ENCODE data around the gene CTPS1.

CTPS1 gene

DNA sequence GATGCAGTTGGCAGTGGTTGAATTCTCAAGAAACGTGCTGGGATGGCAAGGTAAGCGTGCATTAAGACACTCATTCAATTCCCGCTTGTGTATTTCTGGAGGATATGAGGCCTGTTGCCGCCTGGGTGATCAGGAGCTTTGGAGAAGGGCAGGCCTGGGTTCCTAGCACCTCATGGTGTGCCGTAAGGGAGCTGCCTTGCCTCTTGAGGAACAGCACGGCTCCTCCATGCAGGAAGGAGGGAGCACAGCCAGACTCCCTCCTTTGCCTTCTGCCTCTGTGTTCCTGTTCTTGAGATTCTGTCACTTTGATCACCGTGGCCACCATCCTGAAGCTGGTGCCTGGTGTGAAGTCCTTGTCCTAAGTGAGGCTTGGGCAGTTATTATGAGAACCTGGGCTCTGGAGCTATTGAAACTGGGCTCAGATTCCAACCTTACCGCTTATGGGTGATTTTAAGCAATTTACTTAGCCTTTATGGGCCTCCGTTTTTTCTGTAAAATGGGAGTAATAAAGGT lies 23.7 kb downstream of the CTPS1 start:
- DNase-seq = no peak

DNA sequence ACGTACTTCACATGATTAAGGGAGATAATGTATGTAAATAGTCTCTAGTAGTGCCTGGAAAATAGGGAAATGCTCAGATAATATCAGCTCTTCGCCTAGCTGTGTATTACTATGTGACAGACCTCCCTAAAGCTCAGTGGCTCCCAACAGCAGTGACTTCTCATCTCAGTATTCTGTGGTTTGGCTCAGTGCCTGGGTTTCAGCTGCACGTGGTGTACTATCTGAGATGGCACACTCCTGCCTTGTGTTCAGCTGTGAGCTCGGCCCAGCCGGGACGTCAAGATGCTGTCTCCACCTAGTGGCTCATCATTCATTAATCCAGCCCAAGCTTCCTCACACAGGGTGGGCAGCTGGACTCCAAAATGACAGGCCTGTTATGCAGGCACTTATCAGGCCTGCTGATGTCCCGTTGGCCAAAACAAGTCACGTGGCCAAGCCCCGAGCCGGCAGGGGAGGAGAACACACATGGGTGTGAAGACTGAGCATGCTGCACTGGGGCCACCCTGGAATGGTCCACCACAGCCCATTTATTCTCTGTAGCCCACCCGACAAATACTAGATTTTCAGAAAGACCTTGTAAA lies 24.2 kb downstream of the CTPS1 start:
- peak; percentile 95 for DNase-seq

GRCh38 chr1:41005876-41006275 lies 26.4 kb downstream of the CTPS1 start:
- DNase-seq = no peak

- no peak for DNase-seq
These were observed 27.7 kb downstream of the CTPS1 start for GRCh38 chr1:41006942-41007865.

DNA sequence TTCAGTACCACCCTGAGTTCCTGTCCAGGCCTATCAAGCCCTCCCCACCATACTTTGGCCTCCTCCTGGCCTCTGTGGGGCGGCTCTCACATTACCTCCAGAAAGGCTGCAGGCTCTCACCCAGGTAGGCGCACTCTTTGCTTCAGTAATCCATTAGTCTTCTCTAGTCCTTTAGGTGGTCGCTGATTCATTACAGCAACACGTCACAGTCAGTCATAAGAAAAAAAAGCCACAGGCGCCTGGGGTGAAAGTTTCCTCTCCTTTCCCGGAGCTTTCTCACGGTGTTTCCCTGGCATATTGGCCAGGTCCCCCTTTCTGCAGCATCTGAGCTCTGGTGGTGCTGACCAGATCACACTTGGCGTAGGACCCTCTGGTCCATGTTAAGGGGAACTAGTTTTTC lies 30.0 kb downstream of the CTPS1 start:
- DNase-seq = no peak

DNA sequence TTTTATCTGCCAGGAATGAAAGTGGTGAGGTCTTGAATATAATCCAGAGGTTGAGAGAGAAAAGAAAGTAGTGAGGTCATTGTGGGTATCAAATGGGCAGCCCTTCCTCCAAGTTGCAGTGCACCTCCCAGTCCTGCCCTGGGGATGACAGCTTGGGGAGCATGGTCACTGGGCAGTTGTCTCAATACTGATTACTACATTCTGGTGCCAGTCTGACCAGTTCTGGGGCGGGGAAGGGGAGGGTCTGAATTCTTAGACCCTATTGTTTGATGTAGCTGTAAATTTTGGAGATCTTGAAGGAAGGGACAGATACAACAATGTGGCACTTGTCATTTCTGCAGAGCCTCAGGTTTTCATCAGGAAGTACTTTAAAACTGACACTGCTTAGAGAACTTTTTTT lies 30.8 kb downstream of the CTPS1 start:
- no peak for DNase-seq

DNA sequence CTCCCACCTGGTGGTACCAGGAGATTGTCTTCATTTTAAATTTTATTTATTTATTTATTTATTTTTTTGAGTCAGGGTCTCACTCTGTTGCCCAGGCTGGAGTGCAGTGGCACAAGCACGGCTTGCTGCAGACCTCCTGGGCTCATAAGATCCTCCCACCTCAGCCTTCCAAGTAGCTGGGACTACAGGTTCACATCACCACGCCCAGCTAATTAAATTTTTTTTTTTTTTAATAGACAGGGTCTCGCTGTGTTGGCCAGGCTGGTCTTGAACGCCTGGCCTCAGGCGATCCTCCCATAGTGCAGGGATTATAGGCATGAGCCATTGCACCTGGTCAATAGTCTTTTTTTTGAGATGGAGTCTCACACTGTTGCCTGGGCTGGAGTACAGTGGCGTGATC lies 33.5 kb downstream of the CTPS1 start:
- DNase-seq = no peak

GRCh38 chr1:41013796-41014195 lies 34.3 kb downstream of the CTPS1 start:
- no peak for DNase-seq

DNA sequence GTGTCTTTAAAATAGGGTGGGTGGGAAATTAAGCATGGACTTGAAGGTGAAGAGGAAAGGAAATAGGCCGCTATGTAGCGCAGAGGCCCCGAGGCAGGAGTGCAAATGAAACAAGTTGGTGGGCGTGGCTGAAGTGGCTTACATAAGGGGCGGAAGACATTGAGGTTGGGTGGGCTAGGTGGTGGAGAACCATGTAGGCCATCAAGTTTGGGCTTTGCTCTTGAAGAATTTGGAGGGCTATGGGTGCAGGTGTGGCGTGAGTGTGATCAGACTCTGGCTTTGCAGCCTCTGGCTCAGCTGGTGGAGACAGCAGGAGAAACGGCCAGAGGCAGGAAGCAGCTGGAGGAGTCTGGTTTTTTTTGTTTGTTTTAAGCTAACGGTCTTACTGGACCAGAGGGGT lies 35.4 kb downstream of the CTPS1 start:
- DNase-seq = no peak

DNA sequence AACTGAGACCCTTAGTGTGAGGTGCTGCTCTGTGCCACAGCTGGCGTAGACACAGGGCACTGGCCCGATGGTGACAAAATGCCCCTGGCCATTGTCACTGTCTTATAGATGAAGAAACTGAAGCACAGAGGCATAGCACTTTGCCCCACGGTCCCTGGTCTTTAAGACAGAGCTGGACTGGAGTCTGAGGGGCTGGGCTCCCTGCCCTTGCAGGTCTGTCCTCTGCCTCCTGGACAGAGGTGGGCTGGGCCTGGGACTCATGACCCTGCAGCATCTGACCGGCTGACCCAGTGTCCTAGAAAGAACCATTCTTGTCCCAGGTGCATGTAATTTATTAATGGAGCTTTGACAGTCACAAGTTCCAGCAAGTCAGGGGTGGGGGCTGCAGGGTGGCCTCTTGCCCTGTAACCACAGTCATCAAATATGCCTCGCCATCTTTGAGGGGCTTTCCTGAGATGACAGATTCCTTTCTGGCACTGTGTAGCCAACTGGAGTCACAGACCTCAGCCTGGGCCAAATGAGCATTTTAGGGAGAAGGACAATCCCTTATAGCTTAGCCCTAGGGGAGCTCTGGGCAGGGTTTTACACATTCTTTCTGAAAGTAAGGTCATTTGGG lies 35.9 kb downstream of the CTPS1 start:
- DNase-seq = no peak

- DNase-seq = no peak
These were observed 36.5 kb downstream of the CTPS1 start for GRCh38 chr1:41015897-41016470.

GRCh38 chr1:41017141-41018017 lies 37.9 kb downstream of the CTPS1 start:
- no peak for DNase-seq

DNA sequence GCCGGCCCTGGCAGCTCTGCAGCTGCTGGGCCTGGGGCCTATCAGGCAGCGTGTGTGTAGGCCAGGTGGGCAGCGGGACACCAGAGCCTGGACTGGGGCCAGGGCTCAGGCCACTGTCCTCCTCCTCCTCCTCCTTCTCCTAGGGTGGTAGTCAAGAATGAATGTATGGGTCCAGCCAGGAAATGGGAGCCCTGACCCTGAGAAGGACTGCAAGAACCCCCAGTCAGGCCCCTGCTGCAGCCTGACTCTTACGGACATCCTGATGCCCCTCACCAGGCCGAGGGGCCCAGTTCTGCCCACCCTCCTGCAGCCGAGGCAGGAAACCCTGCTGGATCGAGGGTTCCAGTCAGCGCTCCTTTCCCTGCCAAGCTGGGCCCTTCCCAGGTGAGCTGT lies 38.5 kb downstream of the CTPS1 start:
- DNase-seq = no peak

DNA sequence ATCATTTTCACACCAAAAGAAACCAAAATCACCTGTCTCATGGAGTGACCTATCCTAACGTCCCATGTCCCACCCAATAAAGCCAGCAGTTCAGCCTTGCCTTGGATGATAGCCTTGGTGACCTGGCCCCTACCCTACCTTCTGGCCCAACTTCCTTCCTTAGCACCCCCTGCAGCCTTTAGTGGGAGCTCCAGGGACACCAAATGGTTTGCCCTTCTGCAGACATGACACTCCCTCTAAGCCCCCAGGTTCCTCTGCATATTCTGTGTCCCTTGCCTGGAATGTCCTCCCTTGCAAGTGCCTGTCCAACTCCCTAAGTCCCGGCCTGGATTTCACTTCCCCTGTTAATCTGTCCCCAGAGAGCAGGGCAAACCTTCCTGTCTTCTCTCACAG lies 39.9 kb downstream of the CTPS1 start:
- no peak for DNase-seq

- no peak for DNase-seq
These were observed 40.6 kb downstream of the CTPS1 start for GRCh38 chr1:41020109-41020576.

DNA sequence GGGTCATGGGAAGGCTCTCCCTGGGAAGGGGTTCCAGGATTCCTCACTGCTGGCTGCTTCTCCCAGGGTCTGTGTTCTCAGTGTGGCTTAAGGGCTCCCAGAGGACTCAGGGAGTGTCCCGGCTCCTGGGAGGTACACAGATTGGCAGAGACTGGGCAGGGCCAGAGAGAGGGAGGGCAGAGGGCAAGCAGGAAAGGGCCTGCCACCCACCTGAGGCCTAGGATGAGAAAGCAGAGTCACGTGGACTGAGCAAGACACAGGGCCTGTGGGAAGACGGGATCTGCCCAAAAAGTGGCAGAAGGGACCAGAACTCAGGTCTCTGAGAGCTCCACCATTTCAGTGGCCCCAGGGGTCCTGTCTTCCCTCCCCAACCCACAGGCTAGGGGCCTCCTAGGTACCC lies 41.2 kb downstream of the CTPS1 start:
- DNase-seq = peak in 1 of 2 experiments; percentile 29

DNA sequence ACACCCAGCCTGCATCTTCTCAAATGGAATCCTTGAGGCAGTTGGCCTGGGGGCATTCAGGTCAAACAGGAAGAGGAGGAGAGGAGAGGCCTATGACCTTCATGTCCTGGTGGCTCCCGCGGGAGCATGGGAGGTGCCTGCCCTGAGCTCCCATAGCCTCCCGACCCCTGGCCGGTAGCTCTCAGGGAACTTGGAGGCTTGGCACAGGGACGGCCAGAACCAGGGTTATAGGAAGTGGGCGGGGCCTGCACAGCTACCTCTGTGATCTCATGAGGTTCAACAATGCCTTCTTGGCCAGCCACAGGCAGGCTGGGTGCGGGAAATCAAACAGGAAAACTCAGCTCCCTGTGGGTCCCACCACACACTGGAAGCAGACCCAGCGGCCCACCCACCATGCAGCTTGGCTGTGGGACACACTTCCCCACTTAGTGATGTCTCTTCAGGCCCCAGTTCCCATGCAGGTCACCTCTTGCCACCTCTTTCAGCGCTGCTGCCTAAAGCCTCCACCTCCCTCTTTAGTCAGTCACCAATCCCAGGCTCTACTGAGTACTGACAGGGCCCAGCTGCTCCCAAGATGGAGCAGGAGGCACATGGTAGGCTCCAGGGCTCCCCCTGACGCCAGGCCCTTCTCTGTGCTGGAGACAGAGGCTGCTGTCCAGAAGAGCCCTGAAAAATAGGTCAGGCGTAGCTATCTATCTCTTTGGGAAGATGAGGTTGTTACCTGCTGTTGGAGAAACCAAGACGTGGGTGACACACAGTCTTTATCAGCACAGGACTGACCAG lies 42.2 kb downstream of the CTPS1 start, which contains the start of gene SLFNL1:
Gene SLFNL1 (minus strand): TSS at position 200 of the 783 bp plus-strand sequence. CDS start 1,065 bp downstream, outside the sequence.
- peak in 1 of 2 experiments; percentile 58 for DNase-seq

GRCh38 chr1:41022424-41022823 lies 42.9 kb downstream of the CTPS1 start:
- no peak for DNase-seq

GRCh38 chr1:41023279-41023990 lies 43.9 kb downstream of the CTPS1 start:
- DNase-seq = no peak

- no peak for DNase-seq
These were observed 45.5 kb downstream of the CTPS1 start for GRCh38 chr1:41024953-41025352.

All from NCI-H526 (cell line).